ENCODE data around the gene HSD17B1. TPM values are rescaled to one million over a fixed set of nuclear protein-coding genes. Genes with fewer than 3 reads are reported as not detected.

The HSD17B1 gene
- total and polyA plus RNA-seq, 2 of the 13 experiments (the other 11 are each of a cell fraction or from before 2014, with no cell fraction given), result 0.54 to 0.93 TPM

- Histone ChIP-seq H3K27me3 (ENCODE audit: control insufficient read depth in 1 of 2, insufficient read depth in 2 of 2, low read length in 2 of 2) (no peaks in the 10 kb centered on the region), H3K4me2 (ENCODE audit: low read depth, low read length) (peak overlapping the region; percentile 33), H2AFZ (ENCODE audit: low read length) (no peak overlapping the region), H3K36me3 (replicated peaks in 1 of 2; ENCODE audit: control insufficient read depth in 1 of 2, insufficient read depth in 2 of 2, low read length in 2 of 2) (peaks cover 0 to 14% of the 10 kb centered on the region in 2 experiments; a peak in 3 of 5 replicates), H4K20me1 (ENCODE audit: insufficient read depth, low read length) (no peaks in the 10 kb centered on the region), H3K27ac (ENCODE audit: extremely low read length, insufficient read depth, low read length) (peak overlapping the region; percentile 83), H3K79me2 (ENCODE audit: insufficient read depth, low read length) (no peaks in the 10 kb centered on the region), H3K4me1 (ENCODE audit: insufficient read depth, low read length) (peaks cover 69% of the 10 kb centered on the region), H3K4me3 (replicated peaks in 1 of 3; ENCODE audit: insufficient read depth in 1 of 3, low read depth in 2 of 3, low read length in 3 of 3) (peak overlapping the region in 1 of 3 experiments; percentile 22; a peak in 1 of 6 replicates), H3K9ac (ENCODE audit: insufficient read depth, low read depth, low read length) (peak overlapping the region; percentile 59), H3K9me3 (ENCODE audit: low read length) (no peaks in the 10 kb centered on the region)
- in situ Hi-C loops (cut with HindIII; ENCODE audit: extremely low pct_ligation_motif_present, low pct_unique_long_range_greater_than_20kb) (no loop called here), intact Hi-C loops (cut with micrococcal nuclease; ENCODE audit: unreplicated experiment) (no loop called here)
- WGBS (ENCODE audit: low lambda C conversion rate), result 36% methylated on average over 8 of the region's 8 CpGs
- DNase-seq (ENCODE audit: low spot score) (peak; percentile 83), ATAC-seq (peak; percentile 18), FAIRE-seq (peak; percentile 75)
- no TSS peak for BruUV-seq (replicated peaks)
- CTCF ChIA-PET (ENCODE audit: low intra/inter-chr PET ratio, low total read pairs), result no interaction called here
- POLR2A ChIA-PET, result interaction anchor here (1.0 to 6.1 kb wide), 6 partner anchors 8 to 22 kb away, joined by 3 to 45 read pairs (median 12); partner anchors contain the start of gene NAGLU
- TF ChIP-seq BRD4 (CRISPR knock-in tag; IDR thresholded peaks at IDR 0.05), result 0 out of 2 replicates have a peak, but pooled peaks have one; percentile 48
- TF ChIP-seq POLR2A (IDR thresholded peaks at IDR 0.05; ENCODE audit: insufficient read depth in 1 of 2, low read depth in 2 of 2, low read length in 2 of 2), result peak in 1 of 2 experiments; percentile 58; a peak in 2 of 4 replicates
- no peak for TF ChIP-seq ZSCAN25 (CRISPR knock-in tag; IDR thresholded peaks at IDR 0.05)
- TF ChIP-seq DR1 (CRISPR knock-in tag; IDR thresholded peaks at IDR 0.05), result no peak
- TF ChIP-seq MXI1 (IDR thresholded peaks at IDR 0.05; ENCODE audit: borderline replicate concordance, low read depth, low read length), result peak; percentile 33; the same call in 1 of the 3 replicates
- no peak for TF ChIP-seq ZNF709 (CRISPR knock-in tag; IDR thresholded peaks at IDR 0.05)
- peak; percentile 81 for TF ChIP-seq ERF (CRISPR knock-in tag; IDR thresholded peaks at IDR 0.05)
- no peak for TF ChIP-seq ZBTB37 (CRISPR knock-in tag; IDR thresholded peaks at IDR 0.05)
- 0 out of 2 replicates have a peak, but pooled peaks have one; percentile 22 for TF ChIP-seq DRAP1 (CRISPR knock-in tag; IDR thresholded peaks at IDR 0.05)
- peak; percentile 74 for TF ChIP-seq RBM22 (optimal IDR thresholded peaks at IDR 0.05; ENCODE audit: low read length)
- peak; percentile 64; the same call in 1 of the 2 replicates for TF ChIP-seq PHF21A (CRISPR knock-in tag; IDR thresholded peaks at IDR 0.05)
- no peak for TF ChIP-seq SNAPC2 (CRISPR knock-in tag; IDR thresholded peaks at IDR 0.05)
- TF ChIP-seq TBX3 (IDR thresholded peaks at IDR 0.05; ENCODE audit: borderline replicate concordance), result peak; percentile 39; the same call in 1 of the 2 replicates
- TF ChIP-seq ZNF644 (CRISPR knock-in tag; IDR thresholded peaks at IDR 0.05; ENCODE audit: low read depth), result 0 out of 2 replicates have a peak, but pooled peaks have one; percentile 26
- TF ChIP-seq PATZ1 (CRISPR knock-in tag; IDR thresholded peaks at IDR 0.05), result 0 out of 2 replicates have a peak, but pooled peaks have one; percentile 7
- TF ChIP-seq ZNF263 (CRISPR knock-in tag; IDR thresholded peaks at IDR 0.05), result no peak
- TF ChIP-seq TFAP4 (IDR thresholded peaks at IDR 0.05; ENCODE audit: borderline replicate concordance, low read depth), result peak; percentile 75; the same call in 1 of the 2 replicates
- TF ChIP-seq ZBTB44 (CRISPR knock-in tag; IDR thresholded peaks at IDR 0.05), result 0 out of 2 replicates have a peak, but pooled peaks have one; percentile 28
- no peak for TF ChIP-seq NFYC (CRISPR knock-in tag; IDR thresholded peaks at IDR 0.05)
- 0 out of 2 replicates have a peak, but pooled peaks have one; percentile 55 for TF ChIP-seq GZF1 (CRISPR knock-in tag; IDR thresholded peaks at IDR 0.05)
- TF ChIP-seq RARA (CRISPR knock-in tag; IDR thresholded peaks at IDR 0.05), result peak; percentile 82
Measured at GRCh38 chr17:42544874-42545283, 7.8 kb upstream of the HSD17B1 start.
